Left ventricle myocardium superior (tissue), 1 donor: ENCODE results near the gene TSC22D2. TPM values are rescaled to one million over a fixed set of nuclear protein-coding genes. Genes with fewer than 3 reads are reported as not detected.
A peak's percentile ranks its signal among the peaks of the same experiment; 100 is the strongest.

Experiments
- ATAC-seq: fragments of 200-7000 bp; cut with Tn5 transposase; one replicate; pipeline ENCODE4 v1.9.1; 2020; ENCODE audit warnings: mild to moderate bottlenecking, moderate library complexity
- DNase-seq: peaks from one replicate; pipeline ENCODE4 v3.0.0-alpha.2; 2020
- intact Hi-C: fragments of 100-400 bp; cut with micrococcal nuclease; formaldehyde crosslinking; loops from one replicate; pipeline ENCODE4 v1.11.0; 2022
- long read RNA-seq: library from polyadenylated mRNA; unstranded; transcript quantifications from one replicate; pipeline ENCODE4 v2.0.0, GENCODE V29; 2021
- total RNA-seq: library from RNA; stranded (reverse); fragmentation: NEBNext Ultra II Directional; extraction: Animal tissue kit (Norgen Biotek cat#: 25700); gene quantifications from one replicate; pipeline ENCODE4 v1.2.1, GENCODE V29; 2021
- donor health status: DM: no; HTN: yes; CAD: no; lungs with severe emphysema.

The TSC22D2 gene
- total RNA-seq, result 22.7 TPM
- long read RNA-seq, full-length matches to known transcripts, result 35 of 39 reads
- long read RNA-seq, partial matches to known transcripts, result 0 of 39 reads
- long read RNA-seq, other reads (novel, unspliced or antisense), result 4 of 39 reads

GRCh38 chr3:150408221-150409124 lies at the start of gene TSC22D2:
Gene TSC22D2 (plus strand): TSS chr3:150408298. CDS start chr3:150409351, 1,053 bp downstream.
- intact Hi-C loops, result no loop called here
- DNase-seq (peak; percentile 98), ATAC-seq (peak; percentile 86)

- DNase-seq, result no peak
- ATAC-seq, result no peak
- intact Hi-C loops, result no loop called here
These were observed 48.7 kb upstream of the TSC22D2 start for GRCh38 chr3:150359381-150359780.

GRCh38 chr3:150360966-150361365 lies 47.1 kb upstream of the TSC22D2 start:
- ATAC-seq, result no peak
- no peak for DNase-seq
- intact Hi-C loops, result no loop called here

GRCh38 chr3:150362515-150363302 lies 45.4 kb upstream of the TSC22D2 start:
- ATAC-seq (no peak), DNase-seq (no peak)
- intact Hi-C loops, result no loop called here

GRCh38 chr3:150363420-150363819 lies 44.7 kb upstream of the TSC22D2 start:
- intact Hi-C loops, result no loop called here
- ATAC-seq (no peak), DNase-seq (no peak)

GRCh38 chr3:150365132-150365604 lies 42.9 kb upstream of the TSC22D2 start:
- no peak for ATAC-seq
- no peak for DNase-seq
- intact Hi-C loops, result no loop called here

- intact Hi-C loops, result no loop called here
- no peak for ATAC-seq
- DNase-seq, result no peak
These were observed 40.3 kb upstream of the TSC22D2 start for GRCh38 chr3:150367757-150368156.

GRCh38 chr3:150370122-150370602 lies 37.9 kb upstream of the TSC22D2 start:
- intact Hi-C loops, result no loop called here
- ATAC-seq (peak; percentile 66), DNase-seq (no peak)

GRCh38 chr3:150370999-150371398 lies 37.1 kb upstream of the TSC22D2 start:
- intact Hi-C loops, result no loop called here
- ATAC-seq, result peak; percentile 37
- no peak for DNase-seq

- intact Hi-C loops, result no loop called here
- ATAC-seq (peak; percentile 97), DNase-seq (no peak)
These were observed 36.3 kb upstream of the TSC22D2 start for GRCh38 chr3:150371741-150372254.

- DNase-seq (no peak), ATAC-seq (no peak)
- intact Hi-C loops, result no loop called here
These were observed 35.8 kb upstream of the TSC22D2 start for GRCh38 chr3:150372320-150372719.

- DNase-seq, result no peak
- intact Hi-C loops, result no loop called here
- ATAC-seq, result no peak
These were observed 35.4 kb upstream of the TSC22D2 start for GRCh38 chr3:150372722-150373121.

- intact Hi-C loops, result no loop called here
- DNase-seq (no peak), ATAC-seq (no peak)
These were observed 34.7 kb upstream of the TSC22D2 start for GRCh38 chr3:150373234-150373875.

- DNase-seq (no peak), ATAC-seq (no peak)
- intact Hi-C loops, result no loop called here
These were observed 33.1 kb upstream of the TSC22D2 start for GRCh38 chr3:150374975-150375374.

GRCh38 chr3:150376001-150376848 lies 31.9 kb upstream of the TSC22D2 start:
- ATAC-seq (no peak), DNase-seq (peak; percentile 33)
- intact Hi-C loops, result no loop called here

- ATAC-seq (no peak), DNase-seq (no peak)
- intact Hi-C loops, result no loop called here
These were observed 30.3 kb upstream of the TSC22D2 start for GRCh38 chr3:150377601-150378300.

GRCh38 chr3:150378301-150378748 lies 29.8 kb upstream of the TSC22D2 start:
- no peak for ATAC-seq
- no peak for DNase-seq
- intact Hi-C loops, result no loop called here

GRCh38 chr3:150379469-150379868 lies 28.6 kb upstream of the TSC22D2 start:
- intact Hi-C loops, result no loop called here
- ATAC-seq, result no peak
- no peak for DNase-seq
